A549 treated with ZK216348 at 1 μM for 4 hours (cell line): Measurements from ENCODE around the gene VIL1. TPM values are rescaled to one million over a fixed set of nuclear protein-coding genes. Genes with fewer than 3 reads are reported as not detected.

Experiments
- total RNA-seq: library from RNA; stranded (reverse); fragments of 200-300 nt; extraction: Qiagen RNA extraction; gene quantifications from 5 replicates; pipeline ENCODE4 v1.2.3, GENCODE V29; 2022; ENCODE audit warnings: low read depth

VIL1 gene
- total RNA-seq = 0.24 to 0.67 TPM (median 0.35 TPM) in 4 of 5 replicates, not detected in the other

DNA sequence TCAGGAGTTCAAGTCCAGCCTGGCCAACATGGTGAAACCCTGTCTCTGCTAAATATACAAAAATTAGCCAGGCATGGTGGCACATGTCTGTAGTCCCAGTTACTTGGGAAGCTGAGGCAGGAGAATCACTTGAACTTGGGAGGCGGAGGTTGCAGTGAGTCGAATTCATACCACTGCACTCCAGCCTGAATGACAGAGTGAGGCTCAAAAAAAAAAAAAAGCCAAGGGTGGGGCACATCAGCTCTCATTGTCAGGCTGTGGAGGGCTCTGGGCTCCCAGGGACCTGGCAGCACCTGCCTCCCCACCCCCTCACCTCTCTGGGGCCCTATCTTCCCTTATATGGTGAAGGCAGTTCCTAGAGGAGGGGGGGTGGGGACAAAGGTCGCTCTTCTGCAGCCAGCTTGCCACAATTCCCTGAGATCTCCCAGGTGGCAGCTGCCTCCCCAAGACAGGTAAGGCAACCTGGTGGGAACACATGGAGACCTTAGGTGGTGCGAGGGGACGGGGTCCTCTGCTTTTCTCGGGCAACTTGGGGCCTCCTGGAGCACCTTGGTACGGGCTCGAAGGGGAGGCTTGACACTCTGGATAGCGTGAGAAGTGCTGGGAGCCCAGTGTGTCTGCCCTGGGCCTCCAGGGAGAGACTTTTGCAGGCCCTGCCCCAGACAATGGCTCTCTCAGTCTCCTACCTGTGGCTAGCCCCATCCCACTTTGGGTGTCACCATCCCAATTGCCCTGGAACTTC is at the start of gene VIL1:
TSS of gene VIL1 (plus strand) at position 407 of the 742 bp plus-strand sequence. CDS start 4,656 bp downstream, outside the sequence.

DNA sequence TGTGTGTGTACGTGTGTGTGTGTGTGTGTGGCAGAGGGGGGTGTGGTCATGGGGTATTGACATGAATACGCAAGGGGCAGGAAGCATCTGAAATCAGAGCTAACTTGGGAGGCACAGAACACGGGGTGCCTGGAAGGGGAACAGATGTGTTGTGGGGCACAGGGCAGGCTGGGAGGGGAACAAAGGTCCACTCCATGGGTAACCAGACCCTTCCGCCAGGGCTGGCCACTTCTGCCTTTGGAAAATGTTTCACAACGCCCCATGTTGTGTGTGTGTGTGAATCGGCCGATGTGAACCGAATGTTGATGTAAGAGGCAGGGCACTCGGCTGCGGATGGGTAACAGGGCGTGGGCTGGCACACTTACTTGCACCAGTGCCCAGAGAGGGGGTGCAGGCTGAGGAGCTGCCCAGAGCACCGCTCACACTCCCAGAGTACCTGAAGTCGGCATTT is 37.0 kb upstream of the VIL1 start, which contains the start of gene SLC11A1:
TSS of gene SLC11A1 (plus strand) at position 358 of the 451 bp plus-strand sequence. CDS start 96 bp downstream, outside the sequence.

GRCh38 chr2:218399391-218400166 is 19.3 kb upstream of the VIL1 start, which contains the start of gene CTDSP1:
Gene CTDSP1 (plus strand): TSS chr2:218399868. CDS start chr2:218400091, 223 bp downstream.

Other genes starting within 250 kb of the VIL1 start
- gene ARPC2, start 201.9 kb upstream of the VIL1 start, total RNA-seq = 283 to 316 TPM (median 302 TPM) in 5 replicates
- 0.09 to 0.19 TPM (median 0.12 TPM) in 3 of 5 replicates, not detected in the others for gene GPBAR1, start 158.1 kb upstream of the VIL1 start, total RNA-seq
- gene AAMP, start 149.0 kb upstream of the VIL1 start, total RNA-seq = 121 to 185 TPM (median 130 TPM) in 5 replicates
- 54.8 to 70.7 TPM (median 66.6 TPM) in 5 replicates for gene PNKD, start 148.6 kb upstream of the VIL1 start, total RNA-seq
- gene TMBIM1, start 126.6 kb upstream of the VIL1 start, total RNA-seq = 114 to 144 TPM (median 129 TPM) in 5 replicates
- gene CATIP, start 62.3 kb upstream of the VIL1 start, total RNA-seq = 0.16 to 0.19 TPM in 2 of 5 replicates, not detected in the others
- gene SLC11A1, start 36.9 kb upstream of the VIL1 start, total RNA-seq = 0.16 to 0.66 TPM (median 0.16 TPM) in 5 replicates
- gene CTDSP1, start 19.3 kb upstream of the VIL1 start, total RNA-seq = 46.8 to 78.9 TPM (median 75.9 TPM) in 5 replicates
- 3.3 to 5.6 TPM (median 4.8 TPM) in 5 replicates for gene USP37, start 149.2 kb downstream of the VIL1 start, total RNA-seq
- 40.6 to 45.6 TPM (median 43.6 TPM) in 5 replicates for gene CNOT9, start 149.7 kb downstream of the VIL1 start, total RNA-seq
- gene PLCD4, start 188.8 kb downstream of the VIL1 start, total RNA-seq = 0.24 to 0.90 TPM (median 0.46 TPM) in 5 replicates
- gene ZNF142, start 240.5 kb downstream of the VIL1 start, total RNA-seq = 10.6 to 21.6 TPM (median 17.0 TPM) in 5 replicates
- gene BCS1L, start 240.6 kb downstream of the VIL1 start, total RNA-seq = 32.8 to 52.6 TPM (median 44.7 TPM) in 5 replicates